GM20431 (cell line): ENCODE results near the gene SLC13A5.

Experiments
- in situ Hi-C: fragments of 300-500 bp; cut with MseI, MboI; formaldehyde crosslinking; loops from one replicate; pipeline ENCODE4 v1.15.0; 2020; ENCODE audit warnings: low sequenced_read_pairs; ENCODE audit not compliant: unreplicated experiment

Gene SLC13A5

DNA sequence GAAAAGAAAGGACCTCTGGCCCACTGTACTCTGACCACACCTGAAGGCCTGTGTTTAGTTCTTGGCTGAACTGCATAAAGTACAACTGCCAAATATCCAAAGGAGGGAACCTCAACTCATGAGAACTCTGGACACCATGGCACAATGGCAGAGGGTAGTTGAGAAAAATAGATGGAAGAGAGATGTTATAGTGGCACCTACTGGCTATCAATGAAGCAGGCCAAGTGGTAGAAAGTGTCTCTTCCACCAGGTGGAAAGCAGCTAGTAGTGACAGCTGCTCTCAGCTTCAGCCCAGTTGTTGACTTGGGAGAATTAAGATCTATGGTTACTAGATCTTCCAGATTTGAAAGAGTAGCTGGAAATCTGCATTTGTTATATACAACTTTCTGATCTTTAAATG, 65.0 kb downstream of the SLC13A5 start:
- in situ Hi-C loops, result no loop called here

- in situ Hi-C loops, result no loop called here
Observed at GRCh38 chr17:6643451-6644125, 69.6 kb downstream of the SLC13A5 start.

DNA sequence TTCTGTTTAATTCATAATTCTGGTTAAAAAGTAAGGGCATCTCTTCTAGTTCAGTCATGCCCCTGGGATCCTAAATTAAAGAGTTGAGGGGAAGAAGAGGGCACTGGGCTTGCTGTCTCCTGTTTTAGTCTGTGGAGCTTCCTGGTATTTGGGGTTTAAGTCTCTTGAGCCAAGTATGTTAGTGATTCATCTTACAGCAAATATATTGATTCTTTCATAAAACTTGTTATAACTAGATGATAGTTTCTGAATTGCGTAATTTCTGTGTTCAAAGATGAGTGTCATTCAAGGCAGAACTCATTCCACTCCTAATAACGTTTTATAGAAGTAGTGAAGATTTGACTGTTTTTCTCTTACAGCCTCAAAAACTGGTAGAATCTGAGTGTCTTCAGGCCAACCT, 70.6 kb downstream of the SLC13A5 start:
- in situ Hi-C loops, result no loop called here

DNA sequence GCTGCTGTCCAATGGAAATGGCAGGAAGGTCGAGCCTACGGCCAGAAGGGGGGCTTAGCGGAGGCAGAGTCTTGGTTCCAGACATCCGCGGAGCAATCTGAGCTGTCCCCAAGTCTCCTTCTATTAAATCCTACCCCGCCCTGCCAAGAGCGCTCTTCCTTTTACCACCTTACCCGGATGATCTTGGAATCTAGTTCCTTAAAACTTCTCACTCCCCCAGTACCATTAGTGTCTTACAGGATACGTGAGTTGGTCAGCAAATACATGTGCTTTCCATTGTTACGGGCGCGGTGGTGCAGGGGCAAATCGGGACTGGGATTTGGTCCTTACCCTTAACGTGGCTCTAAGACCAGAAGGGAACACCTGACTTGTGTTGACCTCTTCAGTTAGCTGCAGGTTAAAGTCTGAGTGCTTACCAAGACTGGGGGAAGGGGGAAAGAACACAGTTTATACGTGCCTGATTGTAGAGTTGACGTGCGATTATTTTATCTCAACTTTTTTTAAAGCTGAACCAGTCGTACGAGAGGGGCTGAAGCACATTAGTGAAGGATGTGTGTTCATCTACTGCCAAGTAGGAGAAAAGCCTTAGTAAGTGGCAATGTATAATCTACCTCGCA, 71.8 kb downstream of the SLC13A5 start:
- in situ Hi-C loops, result no loop called here

DNA sequence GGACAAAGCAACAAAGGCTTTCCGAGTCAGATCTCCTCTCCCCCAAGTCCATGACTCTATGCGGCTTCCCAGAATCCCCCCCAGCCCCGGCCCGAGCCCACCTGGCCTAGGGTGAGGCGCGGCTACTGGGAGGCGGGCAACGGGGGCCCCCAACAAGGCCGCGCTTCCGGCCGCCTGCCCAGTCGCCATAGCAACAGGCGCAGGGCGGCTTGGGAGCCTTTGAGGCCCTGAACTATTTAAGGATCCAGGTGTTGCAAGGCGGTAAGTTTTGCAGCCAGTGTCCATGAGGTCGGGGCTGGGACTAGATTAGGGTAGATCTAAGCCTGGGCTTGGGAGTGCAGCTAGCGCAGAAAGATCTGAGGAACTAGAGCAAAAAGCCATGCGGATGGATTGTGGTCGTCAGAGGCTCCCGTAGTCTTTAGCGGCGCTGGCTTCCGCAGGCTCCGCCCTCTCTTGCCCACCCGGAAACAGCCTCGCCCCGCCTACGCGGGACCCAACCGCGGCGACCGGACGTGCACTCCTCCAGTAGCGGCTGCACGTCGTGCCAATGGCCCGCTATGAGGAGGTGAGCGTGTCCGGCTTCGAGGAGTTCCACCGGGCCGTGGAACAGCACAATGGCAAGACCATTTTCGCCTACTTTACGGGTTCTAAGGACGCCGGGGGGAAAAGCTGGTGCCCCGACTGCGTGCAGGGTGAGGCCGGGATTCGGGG, 72.5 kb downstream of the SLC13A5 start, which contains the start of the genes KIAA0753 and TXNDC17:
Gene KIAA0753, minus strand, starts transcription at position 176 of the 711 bp plus-strand sequence. CDS start 5,608 bp downstream, outside the sequence.
Gene TXNDC17, plus strand, starts transcription at position 525 of the 711 bp plus-strand sequence. Its CDS starts 23 bp downstream, at position 548.
- in situ Hi-C loops, result no loop called here

- in situ Hi-C loops, result no loop called here
Observed at GRCh38 chr17:6639586-6640535, 73.3 kb downstream of the SLC13A5 start.

DNA sequence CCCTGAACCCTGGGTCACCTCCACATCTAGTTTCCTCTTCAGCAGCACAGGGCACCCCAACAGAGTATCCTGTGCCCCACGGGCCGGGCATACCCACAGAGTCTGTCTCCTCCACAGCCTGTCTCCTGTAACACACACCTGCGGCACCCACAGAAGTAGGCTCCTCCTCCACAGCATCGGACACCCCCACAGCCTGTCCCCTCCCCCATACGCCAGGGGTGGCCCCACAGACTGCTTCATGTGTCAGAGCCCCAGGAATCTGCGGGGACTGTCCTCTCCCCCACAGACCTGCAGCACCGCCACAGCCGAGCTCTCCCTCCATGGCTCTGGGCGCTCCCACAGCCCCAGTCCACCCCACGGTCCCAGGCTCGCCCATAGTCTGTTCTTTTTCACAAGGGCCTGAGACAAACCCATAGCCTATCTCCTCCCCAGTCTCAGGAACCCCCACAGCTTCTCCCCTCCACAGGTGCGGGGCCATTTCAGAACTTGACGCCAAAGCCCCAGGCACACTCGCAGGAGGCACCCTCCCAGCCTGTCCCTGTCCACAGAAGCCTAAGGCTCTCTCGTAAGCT, 74.1 kb downstream of the SLC13A5 start:
- in situ Hi-C loops, result no loop called here

DNA sequence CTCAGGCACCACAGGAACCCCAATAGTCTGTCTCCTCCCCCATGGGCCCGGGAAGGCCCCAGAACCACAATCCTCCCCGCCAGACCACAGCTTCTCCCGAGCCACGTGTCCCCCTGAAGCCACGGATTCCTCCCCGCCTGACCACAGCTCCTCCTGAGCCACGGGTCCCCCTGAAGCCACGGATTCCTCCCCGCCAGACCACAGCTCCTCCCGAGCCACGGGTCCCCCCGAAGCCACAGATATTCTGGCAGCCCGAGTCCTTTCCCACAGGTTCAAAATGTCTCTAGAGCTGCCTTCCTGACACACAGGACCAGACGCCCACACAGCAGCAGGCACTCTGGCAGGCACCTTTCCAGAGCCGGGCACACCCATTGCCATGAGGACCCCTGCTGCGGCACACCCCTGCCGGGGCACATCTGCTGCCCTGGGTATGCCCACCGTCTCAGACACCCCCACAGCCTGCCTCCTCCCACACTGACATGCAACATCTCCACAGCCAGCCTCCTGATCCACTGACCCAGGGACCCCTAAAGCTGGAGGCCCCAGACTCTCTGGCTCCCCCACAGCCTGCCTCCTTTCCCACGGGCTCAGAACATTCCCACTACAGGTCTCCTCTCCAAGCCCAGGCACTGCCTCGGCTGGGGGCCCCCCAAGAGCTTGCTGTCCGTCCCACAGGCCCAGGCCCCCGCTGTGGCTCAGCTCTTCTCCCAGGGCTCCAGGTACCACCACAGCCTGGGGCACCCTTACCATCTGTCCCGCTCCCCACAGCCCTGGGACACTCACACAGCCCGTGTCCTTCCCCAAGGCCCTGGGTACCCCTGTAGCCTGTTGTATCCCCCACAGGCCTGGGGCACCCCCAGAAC, 74.9 kb downstream of the SLC13A5 start:
- in situ Hi-C loops, result no loop called here

DNA sequence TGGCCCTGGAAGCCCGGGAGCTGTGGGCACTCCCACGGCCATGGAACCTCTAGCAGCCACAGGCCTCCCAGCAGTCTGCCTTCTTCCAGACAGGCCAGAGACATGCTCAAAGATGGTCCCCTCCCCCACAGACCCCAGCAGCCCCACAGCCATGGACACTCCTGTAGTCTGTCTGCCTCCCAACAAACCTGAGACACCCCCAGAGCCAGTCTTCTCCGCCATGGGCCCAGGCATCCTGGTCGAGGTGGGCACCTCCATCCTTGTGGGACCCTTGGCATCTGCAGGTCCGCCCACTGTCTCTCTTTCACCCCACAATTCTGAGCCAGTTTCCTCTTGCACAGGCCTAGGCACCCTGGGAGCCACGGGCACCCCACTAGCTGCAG, 75.7 kb downstream of the SLC13A5 start:
- in situ Hi-C loops, result no loop called here

DNA sequence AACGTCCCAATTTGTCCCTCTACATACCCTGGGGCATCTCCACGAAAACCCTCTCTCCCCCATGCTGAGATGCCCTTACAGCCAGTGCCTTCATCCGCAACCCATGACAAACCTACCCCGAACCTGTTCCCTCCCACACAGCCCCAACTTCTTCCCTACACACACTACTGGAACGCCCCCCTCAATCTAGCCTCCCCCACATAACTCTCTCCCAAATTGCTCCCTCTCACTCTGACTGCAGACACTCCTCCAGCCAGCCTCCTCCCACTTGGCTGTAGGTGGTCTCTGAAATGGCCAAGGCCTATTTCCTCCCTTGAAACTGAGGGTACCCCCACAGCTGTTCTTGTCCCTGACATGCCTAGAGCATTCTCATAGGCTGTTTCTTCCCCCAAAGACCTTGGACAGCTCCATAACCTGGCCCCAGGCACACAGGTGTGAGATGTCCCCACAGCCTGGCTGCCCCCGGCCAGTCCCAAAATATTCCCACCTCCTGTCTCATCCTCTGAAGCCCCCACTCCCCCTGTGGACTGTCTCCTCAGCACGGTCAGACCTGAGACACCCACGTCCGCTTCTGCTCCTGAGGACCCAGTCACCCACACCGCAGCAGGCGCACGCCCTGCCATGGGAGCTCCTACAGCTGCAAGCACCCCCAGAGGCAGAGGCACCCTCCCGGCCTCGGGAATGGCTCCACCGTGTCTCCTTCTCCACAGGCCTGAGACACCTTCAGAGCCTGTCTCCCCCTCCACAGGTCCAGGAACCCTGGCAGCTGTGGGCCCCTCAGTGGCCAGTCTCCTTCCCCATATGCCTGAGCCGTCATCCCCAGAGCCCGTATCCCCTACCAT, 76.3 kb downstream of the SLC13A5 start:
- in situ Hi-C loops, result no loop called here

GRCh38 chr17:6636105-6636504, 77.1 kb downstream of the SLC13A5 start:
- in situ Hi-C loops, result no loop called here
